NCI-H128 (cell line): ENCODE data around the gene TMEM178B.

Source experiments
- DNase-seq: peaks from one replicate; lab custom pipeline; 2025; ENCODE audit not compliant: unreplicated experiment; lab: John Stamatoyannopoulos, UW

The TMEM178B gene

DNA sequence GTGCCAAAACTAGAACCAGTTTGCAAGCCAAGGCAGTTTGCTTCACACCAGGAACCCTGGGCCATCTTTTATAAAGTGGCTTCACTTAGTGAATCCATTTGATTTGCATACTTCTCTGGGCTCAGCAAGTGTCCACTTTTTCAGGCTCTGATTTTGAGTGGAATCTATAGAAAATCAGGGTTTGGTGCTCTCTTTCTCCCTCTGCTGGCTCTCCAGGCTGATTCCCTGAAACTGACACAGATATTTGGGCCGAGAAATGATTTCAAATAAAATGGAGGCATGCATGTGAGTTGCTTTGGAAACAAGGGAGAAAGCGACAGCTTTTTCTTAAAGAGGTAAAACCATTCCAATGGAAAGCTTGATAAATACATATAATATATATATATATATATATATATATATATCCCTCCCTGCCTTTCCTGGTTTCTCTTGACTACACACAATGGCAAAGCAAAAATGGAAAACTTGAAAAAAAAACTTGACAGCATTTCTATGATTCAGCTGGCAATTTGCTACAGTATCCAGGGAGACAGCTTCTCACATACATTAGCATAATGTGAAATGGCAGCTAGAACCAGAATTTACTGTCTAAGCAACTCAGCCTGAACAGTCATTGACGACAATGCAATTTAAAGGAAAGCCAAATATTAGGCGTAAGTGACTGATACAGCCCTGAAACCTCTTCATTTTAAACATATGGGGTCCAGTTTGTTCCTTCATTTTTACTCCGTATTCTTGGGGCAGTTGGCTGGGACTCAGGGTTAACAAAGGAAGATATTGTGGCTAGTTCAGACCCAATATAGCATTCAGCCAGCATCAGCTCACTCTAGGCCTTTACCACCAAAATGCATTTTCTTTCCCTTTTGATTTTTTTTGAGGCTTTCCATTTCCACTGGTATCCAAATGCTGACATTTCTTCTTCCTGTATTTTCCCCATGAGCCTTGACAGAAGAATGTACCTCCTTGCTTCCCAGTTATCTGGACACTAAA lies 188.5 kb downstream of the TMEM178B start:
- DNase-seq: no peak

DNA sequence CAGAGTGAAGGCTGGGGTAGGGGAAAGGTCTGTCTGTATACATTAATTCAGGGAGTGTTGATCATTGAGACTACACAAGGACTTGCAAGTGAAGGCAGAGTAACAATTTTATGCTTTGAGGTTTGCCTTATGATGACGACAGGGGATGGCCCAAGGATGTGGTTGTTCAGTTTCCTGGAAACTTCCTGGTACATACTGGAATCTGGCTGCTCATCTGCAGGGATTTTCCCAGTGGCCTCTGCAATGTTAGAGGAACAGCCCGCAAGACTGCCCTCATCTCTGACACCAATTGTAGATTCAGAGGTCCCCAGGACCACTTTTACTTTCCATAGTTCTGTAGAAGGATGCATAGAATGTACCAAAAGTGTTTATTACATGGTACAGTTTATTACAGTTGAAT lies 189.6 kb downstream of the TMEM178B start:
- no peak for DNase-seq

DNA sequence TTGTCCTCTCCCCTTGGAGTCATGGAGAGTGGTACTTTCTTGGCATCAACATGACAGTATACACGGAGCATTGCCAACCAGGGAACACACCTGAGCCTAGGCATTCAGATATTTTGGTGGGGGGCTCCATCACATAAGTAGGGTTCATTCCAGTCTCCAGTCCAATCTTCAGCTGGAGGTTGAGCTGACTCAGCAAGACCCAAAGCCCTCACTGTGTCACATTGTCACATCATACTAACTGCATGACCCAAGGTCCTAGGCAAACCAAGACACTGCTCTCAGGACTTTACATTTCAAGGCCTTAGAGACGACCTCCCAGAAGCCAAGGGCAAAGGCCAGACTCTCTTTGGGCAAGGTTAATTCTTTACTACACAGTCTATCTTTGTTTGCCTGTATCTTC lies 190.1 kb downstream of the TMEM178B start:
- no peak for DNase-seq

DNA sequence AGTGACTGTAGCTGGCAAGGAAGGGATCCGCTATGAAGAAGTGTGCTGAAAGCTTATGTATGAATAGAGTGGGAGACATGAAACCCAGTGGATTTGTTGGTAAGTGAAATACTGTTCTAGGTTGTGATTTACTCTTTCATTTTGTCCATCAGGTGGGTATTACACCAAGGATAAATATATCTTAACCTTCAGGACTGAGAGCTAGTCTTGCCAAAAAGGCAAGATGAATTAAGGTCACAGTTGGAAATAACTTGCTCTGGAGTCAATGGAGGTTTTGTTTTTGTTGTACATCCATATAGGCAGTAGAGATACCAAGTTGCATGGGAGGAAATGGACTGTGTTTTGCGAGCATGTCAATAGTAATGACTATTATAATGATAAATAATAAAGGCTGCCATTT lies 190.6 kb downstream of the TMEM178B start:
- DNase-seq: no peak

DNA sequence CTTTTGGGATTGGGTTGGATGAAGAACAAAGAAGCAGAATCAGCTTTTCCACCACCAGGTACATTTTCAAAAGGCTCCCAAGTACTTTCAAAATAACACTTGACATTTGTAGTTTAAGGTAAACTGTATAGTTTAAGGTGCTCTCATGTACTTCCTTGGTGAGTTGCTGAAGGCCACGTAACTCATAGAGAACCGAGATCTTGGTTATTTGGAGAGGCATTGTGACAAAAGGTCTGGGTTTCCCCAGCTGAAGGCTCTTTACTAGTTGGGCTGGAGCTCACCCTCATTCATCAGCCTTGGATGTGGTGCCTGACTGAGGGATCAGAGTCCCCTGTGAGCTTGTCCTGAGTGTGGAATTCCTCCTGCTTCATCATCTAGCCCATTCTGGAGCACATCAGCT lies 191.8 kb downstream of the TMEM178B start:
- DNase-seq: no peak

DNA sequence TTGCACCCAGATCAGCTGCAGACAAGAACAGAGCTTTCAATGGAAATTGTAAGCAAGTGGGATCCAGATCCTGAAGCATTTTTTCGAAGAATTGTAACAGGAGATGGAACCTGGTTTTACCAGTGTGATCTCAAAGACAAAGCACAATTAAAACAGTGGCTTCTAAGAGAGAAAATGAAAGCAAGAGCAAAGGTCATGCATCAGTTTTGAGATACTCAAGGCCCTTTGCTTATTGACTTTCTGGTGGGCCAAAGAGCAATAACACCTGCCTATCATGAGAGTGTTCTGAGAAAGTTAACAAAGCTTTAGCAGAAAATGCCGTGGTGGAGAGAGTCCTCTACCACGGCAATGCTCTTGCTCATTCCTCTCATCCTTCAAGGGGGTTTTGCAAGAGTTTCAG lies 194.8 kb downstream of the TMEM178B start:
- no peak for DNase-seq

DNA sequence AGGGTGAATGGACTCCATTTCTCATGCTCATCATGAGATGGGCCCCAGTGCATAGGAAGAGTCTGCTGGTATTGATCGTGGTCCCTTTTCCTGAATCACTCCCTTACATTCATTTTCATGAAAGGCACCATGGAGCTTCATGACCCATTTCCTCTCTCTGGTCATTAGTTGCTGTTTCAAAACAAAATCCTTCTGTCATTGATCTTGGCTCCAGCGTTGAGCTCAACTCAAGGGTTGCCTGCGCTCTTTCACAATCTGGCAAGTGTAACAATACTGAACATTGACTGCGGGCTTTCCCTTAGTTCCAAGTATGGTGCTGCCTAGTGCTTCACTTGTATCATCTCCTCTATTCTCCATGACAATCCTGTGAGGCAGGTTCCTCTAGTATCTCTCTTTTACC lies 197.6 kb downstream of the TMEM178B start:
- DNase-seq: no peak

DNA sequence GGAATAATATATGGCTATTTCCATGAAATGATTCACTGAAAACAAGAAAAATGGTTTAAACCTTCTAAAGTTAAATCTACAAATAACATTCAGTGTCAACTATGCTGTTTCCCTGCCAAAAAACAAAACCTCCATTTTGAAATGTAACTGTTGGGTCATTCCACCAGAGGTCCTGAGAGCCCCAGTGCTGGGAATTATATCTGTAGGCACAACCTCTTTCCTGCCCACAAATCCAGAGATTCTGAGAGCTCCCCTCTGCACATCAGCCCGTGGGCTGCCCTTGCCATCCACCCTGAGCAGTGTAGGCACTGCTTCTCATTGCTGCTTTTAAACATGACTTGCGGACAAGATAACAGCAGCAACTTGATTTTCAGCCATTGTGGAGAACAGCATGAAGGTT lies 198.6 kb downstream of the TMEM178B start:
- DNase-seq: no peak

DNA sequence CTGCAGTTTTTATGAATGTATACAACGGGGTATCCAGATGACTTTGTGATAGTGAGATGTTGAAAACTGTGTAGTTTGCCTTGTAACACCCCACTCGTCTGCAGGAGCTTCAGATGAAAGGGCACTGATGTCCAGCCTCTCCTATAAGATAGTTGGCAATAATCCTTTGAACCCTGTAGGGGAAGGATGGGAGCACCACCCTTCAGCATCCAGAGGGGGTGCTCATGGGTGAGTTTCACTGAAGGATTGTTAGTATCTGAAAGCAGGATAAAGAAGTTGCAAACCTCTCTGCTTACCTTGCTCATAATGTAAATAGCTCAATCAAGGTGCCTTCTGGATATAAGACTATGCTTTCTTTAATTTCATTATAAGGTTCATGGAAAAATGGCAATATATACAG lies 201.5 kb downstream of the TMEM178B start:
- no peak for DNase-seq

DNA sequence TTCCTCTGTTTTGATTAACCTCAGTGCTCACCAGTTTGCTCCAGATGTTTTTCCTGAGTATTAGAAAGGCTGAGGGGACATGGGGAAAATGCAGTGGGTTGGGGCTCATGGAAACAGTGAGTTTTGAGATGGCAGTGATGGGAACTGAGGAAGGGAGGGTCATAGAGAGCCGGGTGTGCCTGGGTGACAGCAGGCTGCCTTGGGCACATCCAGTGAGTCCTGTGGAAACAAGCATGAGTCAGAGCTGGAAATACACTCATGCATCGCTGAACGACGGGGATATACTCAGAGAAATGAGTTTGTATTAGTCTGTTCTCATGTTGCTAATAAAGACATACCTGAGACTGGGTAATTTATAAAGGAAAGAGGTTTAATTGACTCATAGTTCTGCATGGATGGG lies 202.2 kb downstream of the TMEM178B start:
- no peak for DNase-seq

DNA sequence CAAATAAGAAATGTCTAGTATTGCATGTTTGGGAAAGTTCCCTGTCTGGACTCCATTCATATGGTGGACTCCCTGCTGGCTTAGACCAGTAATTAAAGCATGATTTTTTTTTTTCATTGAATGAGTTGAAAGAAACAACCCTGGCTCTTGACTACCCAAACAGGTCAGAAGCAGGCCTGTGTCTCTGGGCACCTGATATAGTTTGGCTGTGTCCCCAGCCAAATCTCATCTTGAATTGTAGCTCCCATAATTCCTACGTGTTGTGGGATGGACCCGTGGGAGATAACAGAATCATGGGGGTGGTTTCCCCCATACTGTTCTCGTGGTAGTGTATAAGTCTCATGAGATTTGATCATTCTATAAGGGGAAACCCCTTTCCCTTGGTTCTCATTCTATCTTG lies 206.2 kb downstream of the TMEM178B start:
- no peak for DNase-seq

DNA sequence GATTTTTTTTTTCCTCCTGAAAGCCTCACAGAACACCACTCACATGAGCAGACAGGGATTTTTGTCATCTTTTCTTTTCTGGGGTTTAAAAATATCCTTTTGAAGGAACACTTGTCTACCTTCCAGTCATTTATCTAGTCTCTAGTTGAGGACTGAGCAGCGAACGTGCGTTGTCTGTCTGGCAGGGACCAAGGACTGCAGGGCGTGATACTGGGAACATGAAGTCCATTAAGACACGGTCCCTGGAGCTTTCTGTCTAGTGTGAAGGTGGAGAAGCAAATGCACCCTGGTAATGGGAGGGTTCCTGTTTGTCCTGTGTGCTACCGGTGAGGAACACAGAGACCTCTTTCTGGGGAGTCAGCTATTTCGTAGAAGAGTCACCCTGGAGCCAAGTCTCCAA lies 207.4 kb downstream of the TMEM178B start:
- DNase-seq: no peak

DNA sequence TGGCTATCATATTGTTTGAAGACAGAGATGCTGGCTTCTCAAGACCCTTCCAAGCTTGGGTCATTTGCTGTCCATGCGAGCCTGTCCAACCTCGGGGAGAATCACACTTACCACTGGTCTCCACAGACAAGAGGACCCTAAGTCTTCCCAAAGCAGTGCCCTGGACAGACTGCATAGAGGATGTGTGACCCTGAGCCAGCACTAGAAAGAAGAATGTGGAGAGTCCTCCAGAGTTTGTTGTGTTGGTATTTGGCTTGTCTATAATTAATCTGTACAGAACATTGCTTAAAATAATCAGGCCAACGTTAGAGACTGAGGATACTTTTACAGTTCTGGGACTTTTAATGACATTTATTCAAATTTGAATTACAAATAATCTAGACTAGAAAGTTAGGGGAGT lies 212.7 kb downstream of the TMEM178B start:
- no peak for DNase-seq

DNA sequence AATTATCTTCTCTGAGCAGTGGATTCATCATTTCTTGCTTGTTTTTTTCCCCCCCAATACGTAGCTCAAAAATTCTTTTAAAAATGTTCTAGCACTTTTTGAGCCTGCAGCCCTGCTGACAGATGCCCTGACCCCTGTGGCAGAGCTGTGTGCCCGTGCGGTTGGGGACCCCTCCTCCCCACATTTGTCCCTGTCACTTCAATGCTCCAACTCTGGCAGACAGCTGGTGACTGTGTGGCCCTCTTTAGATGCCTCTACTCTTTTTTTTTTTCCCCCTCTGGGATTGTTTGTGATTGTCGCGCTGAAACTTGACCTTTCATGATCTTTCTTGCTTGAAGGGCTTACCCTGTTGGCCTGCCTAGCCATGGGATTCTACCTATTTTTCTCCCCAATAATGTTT lies 214.1 kb downstream of the TMEM178B start:
- DNase-seq: no peak

DNA sequence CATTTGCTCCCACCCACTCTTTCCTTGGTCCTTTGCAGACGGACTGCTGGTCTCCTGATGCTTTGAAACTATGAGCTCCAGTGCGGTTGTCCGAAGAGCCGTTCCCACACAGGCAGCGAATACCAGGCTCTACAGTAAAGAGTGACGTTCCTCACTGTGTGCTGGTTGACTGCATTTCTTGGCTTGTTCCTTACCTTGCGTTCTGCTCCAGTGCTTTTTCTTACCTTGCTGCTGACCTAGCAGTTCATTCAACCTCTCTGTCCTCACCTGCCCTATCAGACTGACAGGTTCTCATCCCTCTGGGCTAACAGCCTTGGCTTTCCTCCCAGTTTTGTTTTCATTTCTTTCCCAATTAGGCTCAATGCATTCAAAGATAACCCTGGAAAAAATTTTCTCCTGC lies 214.8 kb downstream of the TMEM178B start:
- DNase-seq: no peak

DNA sequence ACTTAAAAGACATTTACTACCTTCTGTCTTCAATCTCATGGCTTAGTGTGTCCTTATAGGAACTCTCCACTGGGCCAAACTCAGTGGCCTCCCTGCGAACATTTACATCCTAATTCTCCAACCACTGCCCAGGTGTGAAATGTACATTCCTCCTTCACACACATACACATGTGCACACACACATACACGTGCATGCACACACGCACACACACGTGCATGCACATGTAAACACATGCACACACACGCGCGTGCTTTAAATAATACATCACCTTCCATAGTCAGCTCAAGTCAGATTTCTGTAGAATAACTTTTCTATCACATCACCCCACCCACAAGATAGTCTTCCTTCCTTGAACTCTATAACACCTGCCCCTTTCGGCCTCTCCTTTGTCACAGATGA lies 216.5 kb downstream of the TMEM178B start:
- no peak for DNase-seq

DNA sequence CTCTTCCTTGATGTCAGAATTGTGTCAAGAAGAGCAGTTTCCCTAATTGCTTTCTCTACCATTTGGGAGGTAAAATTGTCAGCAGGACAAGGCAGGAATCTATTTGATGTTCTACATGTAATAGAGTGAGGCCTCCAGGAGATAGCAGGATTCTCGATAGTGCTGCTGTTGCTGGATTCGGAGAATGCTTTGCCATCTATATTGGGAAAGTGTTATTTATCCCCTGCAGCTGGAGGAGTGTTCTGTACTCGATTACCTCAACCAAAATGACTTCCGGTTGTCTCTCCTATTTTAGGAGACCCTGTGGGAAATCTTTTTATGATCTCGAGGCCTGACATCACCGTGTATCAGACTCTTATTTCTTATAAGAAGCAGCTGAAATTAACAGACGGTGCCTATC lies 217.1 kb downstream of the TMEM178B start:
- DNase-seq: no peak

DNA sequence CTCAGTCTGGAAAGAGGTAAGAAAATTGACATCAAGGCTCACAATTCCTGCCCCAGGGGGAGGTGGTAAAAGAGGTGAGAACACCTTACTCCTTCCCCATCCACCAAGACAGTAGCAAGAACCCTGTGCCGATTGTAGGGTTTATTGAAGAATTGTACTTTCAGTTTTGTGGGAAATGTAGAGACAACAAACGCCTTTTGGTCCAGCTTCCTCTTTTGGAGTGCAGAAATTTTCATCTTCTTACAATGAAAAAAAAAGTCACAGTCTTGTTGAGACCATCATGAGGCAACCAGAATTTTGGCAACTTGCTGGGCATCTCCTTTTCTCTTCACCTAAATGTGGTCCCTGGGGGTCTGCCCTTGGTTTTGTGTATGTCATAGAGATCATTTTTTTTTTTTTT lies 217.7 kb downstream of the TMEM178B start:
- no peak for DNase-seq

DNA sequence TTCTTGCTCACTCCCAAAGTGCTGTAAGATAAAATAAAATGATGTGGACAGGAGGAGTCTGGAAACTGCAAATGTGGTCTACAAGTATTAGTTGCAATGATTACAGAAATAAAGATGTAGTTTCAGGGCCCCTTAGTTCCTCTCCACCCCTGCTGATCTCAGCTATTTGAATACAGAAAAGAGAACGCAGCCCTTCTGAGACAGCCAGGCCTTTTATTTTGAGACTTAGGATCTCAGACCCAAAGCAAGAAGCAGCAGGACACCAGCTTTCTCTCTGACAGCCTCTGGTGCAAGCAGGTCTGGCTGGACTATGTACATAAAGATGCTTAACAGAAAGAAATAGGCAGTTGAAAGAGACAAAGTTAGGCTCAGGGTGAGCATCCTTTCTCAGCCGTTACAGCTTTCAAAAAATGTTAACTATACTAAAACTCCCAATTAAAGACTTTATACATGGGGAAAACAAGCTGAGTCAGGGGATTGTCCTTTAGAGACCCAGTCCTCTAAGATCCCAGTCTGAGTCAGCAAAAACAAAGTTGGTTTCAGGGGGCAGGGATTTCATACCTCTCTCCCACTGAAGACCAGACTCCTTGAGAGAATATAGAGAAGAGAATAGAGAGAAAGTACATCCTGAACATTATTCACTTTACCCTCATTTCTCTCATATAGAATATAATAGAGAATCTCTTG lies 220.4 kb downstream of the TMEM178B start:
- DNase-seq: no peak

DNA sequence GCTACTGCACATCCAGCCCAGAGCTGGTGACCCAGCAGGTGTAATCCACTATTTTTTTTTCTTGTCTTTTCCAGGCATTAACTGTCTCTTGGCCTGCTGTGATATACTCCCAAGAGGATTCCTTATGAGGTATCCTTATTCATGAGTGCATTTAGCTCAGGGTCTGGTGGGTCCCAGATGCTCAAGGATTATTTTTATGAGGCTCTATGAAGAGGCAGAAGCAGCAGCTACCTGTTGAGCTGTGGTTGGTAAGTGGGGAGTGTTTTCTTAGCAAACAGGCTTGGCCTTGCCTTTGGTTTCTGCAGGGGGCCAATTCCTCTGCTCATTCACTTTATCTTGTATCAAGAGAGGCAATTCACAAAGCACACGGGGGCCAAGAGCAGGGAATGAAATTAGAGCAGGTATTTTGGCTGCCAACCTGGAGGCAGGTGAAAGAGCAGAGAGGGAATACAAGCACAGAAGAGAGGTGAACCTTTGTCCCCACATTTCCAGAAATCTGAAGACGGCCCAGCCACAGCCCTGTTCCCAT lies 221.6 kb downstream of the TMEM178B start:
- peak; percentile 75 for DNase-seq

DNA sequence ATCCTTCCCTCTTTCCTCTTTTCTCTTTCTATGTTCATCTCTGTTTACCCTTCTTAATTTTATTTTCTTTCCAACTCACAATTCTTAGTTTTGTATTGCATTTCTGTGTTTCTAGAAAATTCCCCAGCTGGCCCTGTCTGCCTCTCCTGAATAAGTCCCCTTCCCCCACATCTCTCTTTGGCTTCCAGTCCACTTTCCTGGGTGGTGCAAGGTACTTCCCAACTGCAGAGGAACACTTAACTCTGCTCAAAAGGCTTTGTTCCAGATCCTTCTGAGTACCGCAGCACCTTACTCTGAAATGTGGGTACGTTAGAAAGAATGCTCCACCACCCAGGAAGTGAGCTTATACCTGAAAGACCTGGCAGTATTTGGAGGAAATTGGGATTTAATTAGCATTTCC lies 227.0 kb downstream of the TMEM178B start:
- DNase-seq: no peak

DNA sequence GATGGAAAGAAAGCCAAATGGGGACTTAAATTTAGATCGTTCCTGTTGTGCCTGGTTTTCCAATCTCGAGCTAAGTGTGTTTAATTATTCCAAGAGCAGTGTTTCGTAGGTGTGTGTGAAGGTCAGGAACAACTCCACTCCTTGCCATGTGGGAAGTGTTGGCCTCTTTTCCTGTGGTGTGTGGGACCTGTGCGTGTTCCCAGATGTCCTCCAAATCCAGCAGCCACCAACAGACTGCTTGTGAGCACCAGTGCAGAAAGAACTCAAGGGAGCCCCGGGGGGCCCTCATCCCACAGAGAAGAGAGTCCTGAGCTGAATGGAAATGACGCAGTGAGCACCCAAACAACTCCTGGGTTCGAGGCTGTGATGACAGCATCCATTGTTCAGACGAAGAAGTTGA lies 227.7 kb downstream of the TMEM178B start:
- no peak for DNase-seq
